ENCODE results near the gene ACOT12. TPM values are rescaled to one million over a fixed set of nuclear protein-coding genes. Genes with fewer than 3 reads are reported as not detected.

The ACOT12 gene
- total RNA-seq, 1 experiment from 2014 or later: not detected

- H3K79me2 ChIP-seq (ENCODE audit: insufficient read depth, low read length): no peaks in the 10 kb centered on the region
- no peaks in the 10 kb centered on the region for H3K36me3 Mint-ChIP-seq (ENCODE audit: insufficient read depth in 1 of 3, low read depth in 3 of 3)
- H4K5ac ChIP-seq (ENCODE audit: insufficient read length, low read depth, low read length): no peak overlapping the region
- TF ChIP-seq CTCF (conservative IDR thresholded peaks at IDR 0.05): no peak
- H3T11ph ChIP-seq (ENCODE audit: low read length): no peak overlapping the region
- no peak overlapping the region for H2AK5ac ChIP-seq (ENCODE audit: insufficient read length, low read length)
- H3K4ac ChIP-seq (ENCODE audit: low read depth, low read length): no peak overlapping the region
- H2BK120ac ChIP-seq (ENCODE audit: low read depth, low read length, poor library complexity, severe bottlenecking): no peak overlapping the region
- no peak for DNase-seq
- no peaks in the 10 kb centered on the region for H3K23me2 ChIP-seq (ENCODE audit: insufficient read length, low read depth, low read length, poor library complexity, severe bottlenecking)
- H3K56ac ChIP-seq (ENCODE audit: insufficient read length, low read depth, low read length): no peak overlapping the region
- no peak overlapping the region for H4K91ac ChIP-seq (ENCODE audit: insufficient read length, low read depth, low read length)
- H4K8ac ChIP-seq (replicated peaks; ENCODE audit: insufficient read length, low read depth, low read length): no peak overlapping the region
- no CpG with 5 or more reads among the region's 1 CpG for WGBS (ENCODE audit: extremely low coverage, insufficient read length, low lambda C conversion rate)
- no peak overlapping the region for H3K27ac Mint-ChIP-seq
- no peak overlapping the region for H2BK15ac ChIP-seq (ENCODE audit: low read depth, low read length)
- H2BK5ac ChIP-seq (ENCODE audit: insufficient read length, low read length): no peak overlapping the region
- H3K9ac ChIP-seq (ENCODE audit: extremely low read depth, insufficient read length, low read length): no peak overlapping the region
- H3K4me3 Mint-ChIP-seq: no peak overlapping the region
- H3K9me3 ChIP-seq (ENCODE audit: control insufficient read depth, low read depth, low read length): no peaks in the 10 kb centered on the region
- H3K9me3 Mint-ChIP-seq: no peaks in the 10 kb centered on the region
- H3K18ac ChIP-seq (ENCODE audit: insufficient read length, low read depth, low read length): no peak overlapping the region
- no peaks in the 10 kb centered on the region for H3K79me1 ChIP-seq (ENCODE audit: insufficient read depth, low read depth, low read length, poor library complexity, severe bottlenecking)
- no peak overlapping the region for H2BK20ac ChIP-seq (ENCODE audit: low read depth, low read length, poor library complexity, severe bottlenecking)
- no peak overlapping the region for H3K14ac ChIP-seq (ENCODE audit: insufficient read depth, low read length)
- no peaks in the 10 kb centered on the region for H3K27me3 ChIP-seq (ENCODE audit: insufficient read depth, low read length)
- peaks cover 7 to 9% of the 10 kb centered on the region in 2 experiments for H3K4me1 Mint-ChIP-seq
- H3K23ac ChIP-seq (ENCODE audit: insufficient read length, low read depth, low read length): no peak overlapping the region
- no peak overlapping the region for H3K4me2 ChIP-seq (ENCODE audit: insufficient read depth, insufficient read length, low read length)
- H3K27ac ChIP-seq (ENCODE audit: insufficient read length, low read depth, low read length): no peak overlapping the region
- H3K4me1 ChIP-seq (ENCODE audit: insufficient read depth, low read length): peaks cover 4% of the 10 kb centered on the region; the same call in 1 of the 2 replicates
- no peak overlapping the region for H2BK12ac ChIP-seq (ENCODE audit: insufficient read length, low read depth, low read length)
- H4K20me1 ChIP-seq (ENCODE audit: control insufficient read depth, insufficient read depth, insufficient read length): no peaks in the 10 kb centered on the region
- H3K27me3 Mint-ChIP-seq (ENCODE audit: low read depth): no peaks in the 10 kb centered on the region
- no peak overlapping the region for H2AFZ ChIP-seq (ENCODE audit: low read length)
Measured at GRCh38 chr5:81424728-81425127, 30.8 kb upstream of the ACOT12 start.

Data from H9 (cell line).